ENCODE measurements around the gene PRKN.

The PRKN gene

DNA sequence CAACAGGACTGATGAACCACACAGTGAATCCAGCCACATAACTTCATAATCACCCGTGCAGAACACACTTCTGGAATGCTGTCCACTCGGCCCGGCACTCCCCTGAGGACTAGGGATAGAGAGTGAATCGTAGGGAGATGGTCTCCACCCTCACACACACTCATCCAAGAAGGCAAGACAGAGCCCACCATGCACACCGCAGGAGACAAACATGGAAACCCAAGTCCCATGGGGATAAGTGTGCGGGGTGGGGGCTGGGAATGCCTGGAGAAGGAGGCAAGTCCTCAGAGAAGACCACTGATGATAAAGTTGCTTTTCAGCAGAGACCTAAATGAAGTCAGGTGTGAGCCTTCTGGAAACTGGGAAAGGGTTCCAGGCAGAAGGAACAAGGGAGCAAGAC lies 1054.5 kb downstream of the PRKN start:
- H4K20me1 ChIP-seq (ENCODE audit: insufficient read depth): no peaks in the 10 kb centered on the region
- H3K79me2 ChIP-seq (ENCODE audit: insufficient read depth, low read depth): no peaks in the 10 kb centered on the region
- no peak overlapping the region for H3K4me3 ChIP-seq (IDR thresholded peaks at IDR 0.05; ENCODE audit: insufficient read depth, low read depth, low read length)
- no peaks in the 10 kb centered on the region for H3K36me3 ChIP-seq (ENCODE audit: insufficient read depth)
- H3K4me1 ChIP-seq (ENCODE audit: low read depth, poor library complexity, severe bottlenecking): peaks cover 25% of the 10 kb centered on the region
- H2AFZ ChIP-seq (ENCODE audit: low read depth): no peak overlapping the region
- H3K27me3 ChIP-seq (ENCODE audit: insufficient read depth, low read depth): no peaks in the 10 kb centered on the region
- H3K4me2 ChIP-seq: no peak overlapping the region
- TF ChIP-seq, protein P1, sequence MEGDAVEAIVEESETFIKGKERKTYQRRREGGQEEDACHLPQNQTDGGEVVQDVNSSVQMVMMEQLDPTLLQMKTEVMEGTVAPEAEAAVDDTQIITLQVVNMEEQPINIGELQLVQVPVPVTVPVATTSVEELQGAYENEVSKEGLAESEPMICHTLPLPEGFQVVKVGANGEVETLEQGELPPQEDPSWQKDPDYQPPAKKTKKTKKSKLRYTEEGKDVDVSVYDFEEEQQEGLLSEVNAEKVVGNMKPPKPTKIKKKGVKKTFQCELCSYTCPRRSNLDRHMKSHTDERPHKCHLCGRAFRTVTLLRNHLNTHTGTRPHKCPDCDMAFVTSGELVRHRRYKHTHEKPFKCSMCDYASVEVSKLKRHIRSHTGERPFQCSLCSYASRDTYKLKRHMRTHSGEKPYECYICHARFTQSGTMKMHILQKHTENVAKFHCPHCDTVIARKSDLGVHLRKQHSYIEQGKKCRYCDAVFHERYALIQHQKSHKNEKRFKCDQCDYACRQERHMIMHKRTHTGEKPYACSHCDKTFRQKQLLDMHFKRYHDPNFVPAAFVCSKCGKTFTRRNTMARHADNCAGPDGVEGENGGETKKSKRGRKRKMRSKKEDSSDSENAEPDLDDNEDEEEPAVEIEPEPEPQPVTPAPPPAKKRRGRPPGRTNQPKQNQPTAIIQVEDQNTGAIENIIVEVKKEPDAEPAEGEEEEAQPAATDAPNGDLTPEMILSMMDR (conservative IDR thresholded peaks at IDR 0.05; ENCODE audit: low read depth, low read length): no peak
- H3K27ac ChIP-seq: no peak overlapping the region
- no peak overlapping the region for H3K9ac ChIP-seq

DNA sequence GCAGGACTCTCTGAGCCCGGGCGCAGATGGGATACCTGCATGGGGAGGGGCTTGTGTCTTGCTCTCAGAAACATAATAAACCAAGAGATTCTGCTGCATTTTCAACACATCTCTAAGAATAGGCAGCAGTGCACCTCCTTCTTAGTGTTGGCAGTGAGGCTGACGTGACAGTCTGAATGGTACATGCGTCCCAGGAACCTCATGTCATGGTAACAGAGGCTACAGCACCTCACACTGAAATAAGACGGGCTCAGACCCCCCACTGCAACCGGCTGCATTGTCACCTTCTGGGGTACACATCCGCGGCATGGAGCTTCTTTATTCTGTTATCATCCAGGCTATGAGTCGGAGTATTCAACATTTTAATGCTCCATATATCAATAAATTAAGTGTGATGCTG lies 1056.4 kb downstream of the PRKN start:
- Histone ChIP-seq H3K9ac (no peak overlapping the region), H2AFZ (ENCODE audit: low read depth) (no peak overlapping the region), H3K27ac (no peak overlapping the region), H3K4me1 (ENCODE audit: low read depth, poor library complexity, severe bottlenecking) (peaks cover 5% of the 10 kb centered on the region), H3K79me2 (ENCODE audit: insufficient read depth, low read depth) (no peaks in the 10 kb centered on the region), H3K36me3 (ENCODE audit: insufficient read depth) (no peaks in the 10 kb centered on the region), H4K20me1 (ENCODE audit: insufficient read depth) (no peaks in the 10 kb centered on the region), H3K27me3 (ENCODE audit: insufficient read depth, low read depth) (no peaks in the 10 kb centered on the region), H3K4me2 (no peak overlapping the region), H3K4me3 (IDR thresholded peaks at IDR 0.05; ENCODE audit: insufficient read depth, low read depth, low read length) (no peak overlapping the region)
- TF ChIP-seq, protein P1 (conservative IDR thresholded peaks at IDR 0.05; ENCODE audit: low read depth, low read length): no peak

DNA sequence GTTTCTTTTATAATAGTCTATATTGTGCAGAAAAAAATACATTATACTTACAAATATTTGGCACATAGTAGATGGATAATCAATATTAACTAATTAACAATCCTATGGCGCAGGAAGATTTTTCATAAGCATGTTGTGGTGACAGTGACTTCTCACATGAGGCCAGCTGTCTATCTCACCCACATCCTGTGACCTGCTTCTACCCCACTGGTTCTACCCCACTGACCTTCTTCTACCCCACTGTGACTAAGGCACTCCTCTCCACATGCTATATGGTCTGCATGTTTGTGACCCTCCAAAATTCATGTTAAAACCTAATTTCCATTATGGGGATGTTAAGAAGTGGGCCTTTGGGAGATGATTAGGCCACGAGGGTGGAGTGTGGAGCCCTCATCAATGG lies 1058.9 kb downstream of the PRKN start:
- Histone ChIP-seq H4K20me1 (ENCODE audit: insufficient read depth) (no peaks in the 10 kb centered on the region), H3K4me2 (no peak overlapping the region), H2AFZ (ENCODE audit: low read depth) (no peak overlapping the region), H3K4me3 (IDR thresholded peaks at IDR 0.05; ENCODE audit: insufficient read depth, low read depth, low read length) (no peak overlapping the region), H3K27ac (no peak overlapping the region), H3K9ac (no peak overlapping the region), H3K4me1 (ENCODE audit: low read depth, poor library complexity, severe bottlenecking) (no peaks in the 10 kb centered on the region), H3K36me3 (ENCODE audit: insufficient read depth) (no peaks in the 10 kb centered on the region), H3K79me2 (ENCODE audit: insufficient read depth, low read depth) (no peaks in the 10 kb centered on the region), H3K27me3 (ENCODE audit: insufficient read depth, low read depth) (no peaks in the 10 kb centered on the region)
- TF ChIP-seq, protein P1 (conservative IDR thresholded peaks at IDR 0.05; ENCODE audit: low read depth, low read length): no peak

DNA sequence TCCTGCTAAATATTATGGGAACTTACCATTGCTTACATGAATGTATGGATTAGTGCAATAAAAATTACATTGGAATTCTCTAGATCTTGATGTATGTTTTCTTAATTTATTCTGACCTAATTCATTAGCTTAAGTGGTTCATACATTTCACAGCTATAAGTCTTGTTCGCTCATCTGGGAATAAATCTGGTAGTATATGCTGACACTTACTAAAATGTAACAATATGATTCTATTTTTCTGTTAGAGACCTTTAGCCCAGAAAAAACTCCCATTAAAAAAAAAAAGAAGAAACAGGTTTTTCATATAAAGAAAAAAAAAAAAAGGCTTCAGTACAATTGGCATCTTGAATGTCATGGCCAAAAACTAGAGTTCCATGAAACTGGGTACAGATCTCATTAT lies 1059.6 kb downstream of the PRKN start:
- Histone ChIP-seq H4K20me1 (ENCODE audit: insufficient read depth) (no peaks in the 10 kb centered on the region), H3K4me1 (ENCODE audit: low read depth, poor library complexity, severe bottlenecking) (no peaks in the 10 kb centered on the region), H3K27ac (no peak overlapping the region), H3K27me3 (ENCODE audit: insufficient read depth, low read depth) (no peaks in the 10 kb centered on the region), H3K36me3 (ENCODE audit: insufficient read depth) (no peaks in the 10 kb centered on the region), H2AFZ (ENCODE audit: low read depth) (no peak overlapping the region), H3K9ac (no peak overlapping the region), H3K4me2 (no peak overlapping the region), H3K4me3 (IDR thresholded peaks at IDR 0.05; ENCODE audit: insufficient read depth, low read depth, low read length) (no peak overlapping the region), H3K79me2 (ENCODE audit: insufficient read depth, low read depth) (no peaks in the 10 kb centered on the region)
- TF ChIP-seq, protein P1 (conservative IDR thresholded peaks at IDR 0.05; ENCODE audit: low read depth, low read length): no peak
